SK-N-SH treated with all-trans-retinoic acid at 6 μM for 48 hours (cell line): ENCODE results near the gene ACTR5.

Experiments
- ATAC-seq: fragments of 200-7000 bp; cut with Tn5 transposase; 3 replicates; pipeline ENCODE4 v1.9.1; 2020; ENCODE audit warnings: mild to moderate bottlenecking, moderate library complexity
- ARNTL ChIP-seq: fragments of 450-650 bp; formaldehyde crosslinking; IDR thresholded peaks from 2 replicates; pipeline ENCODE4 v1.5.0; 2020; ENCODE audit warnings: low read depth, mild to moderate bottlenecking, moderate library complexity, borderline replicate concordance
- BACH2 ChIP-seq: fragments of 250-450 bp; sonication (Bioruptor Pico); IDR thresholded peaks from 2 replicates; pipeline ENCODE4 v1.9.0; 2021; ENCODE audit warnings: mild to moderate bottlenecking, borderline replicate concordance
- CREB5 ChIP-seq: fragments of 250-450 bp; sonication (Bioruptor Pico); IDR thresholded peaks from 2 replicates; pipeline ENCODE4 v1.5.1; 2020; ENCODE audit warnings: low read depth, mild to moderate bottlenecking, moderate library complexity
- CSDC2 ChIP-seq: fragments of 250-450 bp; sonication (Bioruptor Pico); IDR thresholded peaks from 2 replicates; pipeline ENCODE4 v1.5.0; 2020; ENCODE audit warnings: mild to moderate bottlenecking, moderate library complexity
- ESRRG ChIP-seq: fragments of 250-450 bp; sonication (Bioruptor Pico); IDR thresholded peaks from 2 replicates; pipeline ENCODE4 v1.6.1; 2021; ENCODE audit warnings: mild to moderate bottlenecking
- ISL1 ChIP-seq: fragments of 250-450 bp; sonication (Bioruptor Pico); IDR thresholded peaks from 2 replicates; pipeline ENCODE4 v2.1.2; 2022; ENCODE audit warnings: mild to moderate bottlenecking, moderate library complexity
- OSR1 ChIP-seq: fragments of 250-450 bp; sonication (Bioruptor Pico); IDR thresholded peaks from 2 replicates; pipeline ENCODE4 v1.8.0; 2022; ENCODE audit warnings: moderate library complexity, mild to moderate bottlenecking, inconsistent platforms
- POU6F1 ChIP-seq: fragments of 250-450 bp; sonication (Bioruptor Pico); IDR thresholded peaks from 2 replicates; pipeline ENCODE4 v1.8.0; 2021; ENCODE audit warnings: low read depth, mild to moderate bottlenecking, moderate library complexity, borderline replicate concordance
- PPARA ChIP-seq: fragments of 250-450 bp; sonication (Bioruptor Pico); IDR thresholded peaks from 2 replicates; pipeline ENCODE4 v1.5.0; 2020; ENCODE audit warnings: mild to moderate bottlenecking, borderline replicate concordance
- RARB ChIP-seq: fragments of 250-450 bp; sonication (Bioruptor Pico); IDR thresholded peaks from 2 replicates; pipeline ENCODE4 v1.8.0; 2021; ENCODE audit warnings: mild to moderate bottlenecking, moderate library complexity
- SNAI2 ChIP-seq: fragments of 250-450 bp; sonication (Bioruptor Pico); IDR thresholded peaks from 2 replicates; pipeline ENCODE4 v1.5.0; 2020; ENCODE audit warnings: mild to moderate bottlenecking, moderate library complexity
- TCF4 ChIP-seq: fragments of 250-450 bp; sonication (Bioruptor Pico); IDR thresholded peaks from 2 replicates; pipeline ENCODE4 v1.8.0; 2021; ENCODE audit warnings: mild to moderate bottlenecking, moderate library complexity, borderline replicate concordance
- TSHZ2 ChIP-seq: fragments of 250-450 bp; sonication (Bioruptor Pico); IDR thresholded peaks from 2 replicates; pipeline ENCODE4 v1.5.0; 2020; ENCODE audit warnings: mild to moderate bottlenecking, moderate library complexity
- ZC3H10 ChIP-seq: fragments of 250-450 bp; sonication (Bioruptor Pico); IDR thresholded peaks from 2 replicates; pipeline ENCODE4 v1.5.1; 2021; ENCODE audit warnings: mild to moderate bottlenecking, moderate library complexity
- ZFP3 ChIP-seq: fragments of 250-450 bp; sonication (Bioruptor Pico); IDR thresholded peaks from 2 replicates; pipeline ENCODE4 v1.5.0; 2020; ENCODE audit warnings: mild to moderate bottlenecking, moderate library complexity
- ZNF565 ChIP-seq: fragments of 450-650 bp; formaldehyde crosslinking; conservative IDR thresholded peaks from 2 replicates; pipeline ENCODE4 v1.5.0; 2020; ENCODE audit warnings: low read depth, mild to moderate bottlenecking, moderate library complexity
- ZNF70 ChIP-seq: fragments of 450-650 bp; formaldehyde crosslinking; IDR thresholded peaks from 2 replicates; pipeline ENCODE4 v1.5.0; 2020; ENCODE audit warnings: mild to moderate bottlenecking, moderate library complexity
- ZNF8 ChIP-seq: fragments of 450-650 bp; formaldehyde crosslinking; IDR thresholded peaks from 2 replicates; pipeline ENCODE4 v1.5.0; 2020; ENCODE audit warnings: mild to moderate bottlenecking, moderate library complexity
- TF ChIP-seq, protein P1 (sequence below): fragments of 250-450 bp; sonication (Bioruptor Pico); IDR thresholded peaks from 2 replicates; pipeline ENCODE4 v1.5.1; 2021; ENCODE audit warnings: mild to moderate bottlenecking, moderate library complexity
- TF ChIP-seq, protein P2 (sequence below): fragments of 250-450 bp; sonication (Bioruptor Pico); IDR thresholded peaks from 2 replicates; pipeline ENCODE4 v1.8.0; 2020; ENCODE audit warnings: mild to moderate bottlenecking, moderate library complexity, borderline replicate concordance

ACTR5 gene

GRCh38 chr20:38714308-38714707 is 34.0 kb upstream of the ACTR5 start (continued):
- TF ChIP-seq RARB: no peak

DNA sequence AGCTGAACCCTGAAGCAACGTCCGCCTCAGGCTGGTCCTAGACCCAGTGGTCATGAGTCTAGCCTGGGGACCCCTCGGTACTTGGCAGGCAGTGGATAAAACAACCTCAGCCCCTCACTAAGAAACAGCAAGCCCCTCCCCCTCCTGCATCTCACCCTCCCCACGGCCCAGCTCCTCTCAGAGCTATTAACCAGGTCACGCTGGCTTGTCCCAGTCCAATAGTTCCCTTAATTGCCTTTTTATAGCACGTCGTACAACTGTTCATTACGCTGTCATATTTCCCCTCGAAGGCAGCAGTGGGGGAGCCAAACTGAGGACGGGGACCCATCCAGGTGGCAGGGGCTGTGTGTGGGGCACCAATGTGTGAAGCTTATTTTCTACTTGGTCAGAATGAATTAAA is 32.6 kb upstream of the ACTR5 start:
- ATAC-seq: no peak
- TF ChIP-seq ZNF8 (CRISPR knock-in tag) (no peak), ZNF70 (CRISPR knock-in tag) (no peak), CREB5 (no peak), ZFP3 (no peak), ZNF565 (no peak), BACH2 (no peak), SNAI2 (CRISPR knock-in tag) (no peak), OSR1 (CRISPR knock-in tag) (no peak), CSDC2 (no peak), POU6F1 (CRISPR knock-in tag) (no peak), ISL1 (no peak), PPARA (no peak), TSHZ2 (no peak), TCF4 (CRISPR knock-in tag) (no peak), ZC3H10 (CRISPR knock-in tag) (no peak)
- TF ChIP-seq, protein P1, sequence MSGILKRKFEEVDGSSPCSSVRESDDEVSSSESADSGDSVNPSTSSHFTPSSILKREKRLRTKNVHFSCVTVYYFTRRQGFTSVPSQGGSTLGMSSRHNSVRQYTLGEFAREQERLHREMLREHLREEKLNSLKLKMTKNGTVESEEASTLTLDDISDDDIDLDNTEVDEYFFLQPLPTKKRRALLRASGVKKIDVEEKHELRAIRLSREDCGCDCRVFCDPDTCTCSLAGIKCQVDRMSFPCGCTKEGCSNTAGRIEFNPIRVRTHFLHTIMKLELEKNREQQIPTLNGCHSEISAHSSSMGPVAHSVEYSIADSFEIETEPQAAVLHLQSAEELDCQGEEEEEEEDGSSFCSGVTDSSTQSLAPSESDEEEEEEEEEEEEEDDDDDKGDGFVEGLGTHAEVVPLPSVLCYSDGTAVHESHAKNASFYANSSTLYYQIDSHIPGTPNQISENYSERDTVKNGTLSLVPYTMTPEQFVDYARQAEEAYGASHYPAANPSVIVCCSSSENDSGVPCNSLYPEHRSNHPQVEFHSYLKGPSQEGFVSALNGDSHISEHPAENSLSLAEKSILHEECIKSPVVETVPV (CRISPR knock-in tag): no peak
- TF ChIP-seq, protein P2, sequence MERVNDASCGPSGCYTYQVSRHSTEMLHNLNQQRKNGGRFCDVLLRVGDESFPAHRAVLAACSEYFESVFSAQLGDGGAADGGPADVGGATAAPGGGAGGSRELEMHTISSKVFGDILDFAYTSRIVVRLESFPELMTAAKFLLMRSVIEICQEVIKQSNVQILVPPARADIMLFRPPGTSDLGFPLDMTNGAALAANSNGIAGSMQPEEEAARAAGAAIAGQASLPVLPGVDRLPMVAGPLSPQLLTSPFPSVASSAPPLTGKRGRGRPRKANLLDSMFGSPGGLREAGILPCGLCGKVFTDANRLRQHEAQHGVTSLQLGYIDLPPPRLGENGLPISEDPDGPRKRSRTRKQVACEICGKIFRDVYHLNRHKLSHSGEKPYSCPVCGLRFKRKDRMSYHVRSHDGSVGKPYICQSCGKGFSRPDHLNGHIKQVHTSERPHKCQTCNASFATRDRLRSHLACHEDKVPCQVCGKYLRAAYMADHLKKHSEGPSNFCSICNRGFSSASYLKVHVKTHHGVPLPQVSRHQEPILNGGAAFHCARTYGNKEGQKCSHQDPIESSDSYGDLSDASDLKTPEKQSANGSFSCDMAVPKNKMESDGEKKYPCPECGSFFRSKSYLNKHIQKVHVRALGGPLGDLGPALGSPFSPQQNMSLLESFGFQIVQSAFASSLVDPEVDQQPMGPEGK (CRISPR knock-in tag): no peak

- TF ChIP-seq OSR1 (CRISPR knock-in tag): no peak
- TF ChIP-seq, protein P2 (CRISPR knock-in tag): no peak
- no peak for TF ChIP-seq POU6F1 (CRISPR knock-in tag)
- TF ChIP-seq ARNTL: no peak
- TF ChIP-seq SNAI2 (CRISPR knock-in tag): no peak
- TF ChIP-seq ESRRG (CRISPR knock-in tag): no peak
- no peak for TF ChIP-seq CSDC2
- TF ChIP-seq BACH2: no peak
- ATAC-seq: no peak
Measured at GRCh38 chr20:38722683-38723016, 25.6 kb upstream of the ACTR5 start.
